PC-9 (cell line): ENCODE results near the gene FIG4. TPM values are rescaled to one million over a fixed set of nuclear protein-coding genes. Genes with fewer than 3 reads are reported as not detected.

ENCODE experiments used
- BruUV-seq: library from RNA; stranded (reverse); fragments of 400-500 nt; replicated peaks from 2 replicates; lab custom pipeline; 2021; lab: Mats Ljungman, UMichigan
- CTCF ChIA-PET: fragments of 300-600 bp; sonication (Branson Sonifier 250); formaldehyde crosslinking; loops from one replicate; lab custom pipeline; 2022; ENCODE audit warnings: antibody characterized with exemption; lab: Charles Lee
- POLR2A ChIA-PET: fragments of 300-600 bp; sonication (Branson Sonifier 250); formaldehyde crosslinking; loops from one replicate; lab custom pipeline; 2022; ENCODE audit warnings: antibody characterized with exemption; ENCODE audit not compliant: unreplicated experiment; lab: Charles Lee
- DNase-seq, 2 experiments: peaks; one replicate each; pipeline versions ENCODE4 v3.0.0 to v3.0.0-alpha.2; 2015 to 2022; ENCODE audit warnings: mixed read lengths in 1 of 2
- H2AFZ ChIP-seq: fragments of 200-600 bp; sonication (generic); 2 replicates; pipeline ENCODE4 v1.8.1; 2017; ENCODE audit warnings: antibody characterized with exemption
- H3F3A ChIP-seq: fragments of 200-600 bp; sonication (generic); 2 replicates; pipeline ENCODE4 v1.8.1; 2017; ENCODE audit warnings: antibody characterized with exemption, mild to moderate bottlenecking, low read depth; ENCODE audit not compliant: insufficient read depth
- H3K27ac ChIP-seq: fragments of 200-600 bp; sonication (generic); 2 replicates; pipeline ENCODE4 v1.6.1; 2016; ENCODE audit warnings: mixed run types
- H3K27me3 ChIP-seq: fragments of 200-600 bp; sonication (generic); 2 replicates; pipeline ENCODE4 v1.6.1; 2016; ENCODE audit warnings: low read depth, mixed run types; ENCODE audit not compliant: insufficient read depth
- H3K36me3 ChIP-seq: fragments of 200-600 bp; sonication (generic); 2 replicates; pipeline ENCODE4 v1.6.1; 2016; ENCODE audit warnings: low read depth, mixed run types
- H3K4me1 ChIP-seq: fragments of 200-600 bp; sonication (generic); replicated peaks from 2 replicates; pipeline ENCODE4 v1.6.1; 2016; ENCODE audit warnings: mixed run types; ENCODE audit not compliant: insufficient read depth
- H3K4me2 ChIP-seq: fragments of 200-600 bp; sonication (generic); 2 replicates; pipeline ENCODE4 v1.6.1; 2017; ENCODE audit warnings: mixed run types
- H3K4me3 ChIP-seq: fragments of 200-600 bp; sonication (generic); 2 replicates; pipeline ENCODE4 v1.6.1; 2016; ENCODE audit warnings: mixed run types
- H3K79me2 ChIP-seq: fragments of 200-600 bp; sonication (generic); 2 replicates; pipeline ENCODE4 v1.6.1; 2017; ENCODE audit warnings: low read depth, mixed run types
- H3K9me2 ChIP-seq: fragments of 200-600 bp; sonication (generic); 2 replicates; pipeline ENCODE4 v1.8.1; 2017; ENCODE audit warnings: mild to moderate bottlenecking; ENCODE audit not compliant: insufficient read depth
- H3K9me3 ChIP-seq: fragments of 200-600 bp; sonication (generic); 2 replicates; pipeline ENCODE4 v1.8.1; 2016; ENCODE audit warnings: low read depth; ENCODE audit not compliant: insufficient read depth
- H4K20me1 ChIP-seq: fragments of 200-600 bp; sonication (generic); 2 replicates; pipeline ENCODE4 v1.8.1; 2017; ENCODE audit not compliant: insufficient read depth
- EZH2 ChIP-seq: fragments of 200-600 bp; sonication (generic); IDR thresholded peaks from 2 replicates; pipeline ENCODE4 v1.8.0; 2017; ENCODE audit warnings: antibody characterized with exemption, low read depth
- intact Hi-C: fragments of 100-400 bp; cut with micrococcal nuclease; formaldehyde crosslinking; loops from one replicate; pipeline ENCODE4 v1.10.0; 2022; ENCODE audit not compliant: unreplicated experiment
- total RNA-seq: library from RNA; stranded (reverse); gene quantifications from 2 replicates; pipeline ENCODE4 v1.2.3, GENCODE V29; 2021
- TF ChIP-seq, protein P1 (sequence below): fragments of 200-600 bp; sonication (generic); conservative IDR thresholded peaks from 2 replicates; pipeline ENCODE4 v1.6.1; 2017; ENCODE audit warnings: mixed run types, antibody characterized with exemption, mild to moderate bottlenecking, moderate library complexity

The FIG4 gene
- total RNA-seq, 1 experiment from 2014 or later = 16.5 TPM

DNA sequence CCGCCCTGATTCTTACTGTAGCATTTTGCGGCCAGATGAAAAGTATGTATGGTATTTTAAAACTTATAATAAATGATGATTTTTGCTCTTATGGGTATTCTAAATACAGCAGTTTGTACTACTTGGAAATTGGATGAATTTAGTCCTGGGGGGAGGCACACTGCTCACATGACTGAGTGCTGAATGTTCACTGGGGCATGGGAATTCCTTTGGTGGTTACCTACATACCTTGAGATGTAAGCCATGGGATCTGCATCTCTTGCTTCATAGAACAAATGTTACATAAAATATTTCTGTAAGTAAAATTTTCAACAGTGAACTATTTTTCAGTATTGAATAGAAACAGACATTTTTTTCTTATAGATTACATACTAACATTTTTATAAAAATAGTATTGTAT lies 71.1 kb downstream of the FIG4 start:
- BruUV-seq = no TSS peak
- H3K36me3 ChIP-seq = no peaks in the 10 kb centered on the region

DNA sequence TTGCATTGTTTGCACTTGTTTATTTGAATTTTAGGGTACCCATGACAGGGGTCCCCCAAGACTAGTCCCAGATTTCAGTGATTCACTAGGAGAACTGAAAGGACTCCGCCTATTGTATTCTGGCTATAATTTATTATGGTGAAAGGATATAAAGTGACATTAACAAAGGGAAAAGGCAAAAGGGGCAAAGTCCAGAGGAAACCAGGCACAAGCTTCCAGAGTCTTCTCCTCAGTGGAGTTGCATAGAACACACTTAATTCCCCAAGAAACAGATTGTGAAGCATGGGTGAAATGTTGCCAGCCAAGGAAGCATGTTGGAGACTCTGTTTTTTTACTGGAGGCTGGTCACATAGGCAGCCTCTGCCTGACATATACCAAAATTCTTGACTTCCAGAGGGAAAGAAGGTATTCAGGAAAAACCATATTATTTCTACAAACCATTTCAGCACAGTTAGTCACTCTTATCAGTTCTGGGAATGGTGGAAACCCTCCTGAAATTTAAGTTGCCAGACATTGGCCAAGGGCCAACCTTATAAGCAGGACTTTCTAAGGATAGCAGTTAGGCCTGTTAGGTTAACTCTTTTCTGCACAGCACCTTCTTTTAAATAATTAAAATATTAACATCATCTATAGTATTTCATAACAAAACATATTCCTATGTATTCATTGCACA lies 71.8 kb downstream of the FIG4 start:
- Histone ChIP-seq H3F3A (peaks cover 19% of the 10 kb centered on the region; the same call in 1 of the 2 replicates), H3K9me3 (no peaks in the 10 kb centered on the region; the same call in 1 of the 2 replicates), H3K4me3 (no peak overlapping the region), H3K79me2 (no peaks in the 10 kb centered on the region), H3K36me3 (no peaks in the 10 kb centered on the region), H3K27ac (no peak overlapping the region), H3K4me1 (peaks cover 19% of the 10 kb centered on the region), H3K4me2 (no peak overlapping the region), H4K20me1 (no peaks in the 10 kb centered on the region), H2AFZ (no peak overlapping the region), H3K27me3 (no peaks in the 10 kb centered on the region), H3K9me2 (no peaks in the 10 kb centered on the region)
- intact Hi-C loops = no loop called here
- CTCF ChIA-PET = no interaction called here
- no peak for DNase-seq
- no TSS peak for BruUV-seq
- TF ChIP-seq, protein P1, sequence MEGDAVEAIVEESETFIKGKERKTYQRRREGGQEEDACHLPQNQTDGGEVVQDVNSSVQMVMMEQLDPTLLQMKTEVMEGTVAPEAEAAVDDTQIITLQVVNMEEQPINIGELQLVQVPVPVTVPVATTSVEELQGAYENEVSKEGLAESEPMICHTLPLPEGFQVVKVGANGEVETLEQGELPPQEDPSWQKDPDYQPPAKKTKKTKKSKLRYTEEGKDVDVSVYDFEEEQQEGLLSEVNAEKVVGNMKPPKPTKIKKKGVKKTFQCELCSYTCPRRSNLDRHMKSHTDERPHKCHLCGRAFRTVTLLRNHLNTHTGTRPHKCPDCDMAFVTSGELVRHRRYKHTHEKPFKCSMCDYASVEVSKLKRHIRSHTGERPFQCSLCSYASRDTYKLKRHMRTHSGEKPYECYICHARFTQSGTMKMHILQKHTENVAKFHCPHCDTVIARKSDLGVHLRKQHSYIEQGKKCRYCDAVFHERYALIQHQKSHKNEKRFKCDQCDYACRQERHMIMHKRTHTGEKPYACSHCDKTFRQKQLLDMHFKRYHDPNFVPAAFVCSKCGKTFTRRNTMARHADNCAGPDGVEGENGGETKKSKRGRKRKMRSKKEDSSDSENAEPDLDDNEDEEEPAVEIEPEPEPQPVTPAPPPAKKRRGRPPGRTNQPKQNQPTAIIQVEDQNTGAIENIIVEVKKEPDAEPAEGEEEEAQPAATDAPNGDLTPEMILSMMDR = no peak
- TF ChIP-seq EZH2 = no peak
- POLR2A ChIA-PET = no interaction called here

More for the DNA sequence above, 71.1 kb downstream of the FIG4 start:
- CTCF ChIA-PET = no interaction called here
- intact Hi-C loops = no loop called here
- POLR2A ChIA-PET = no interaction called here
- H3K9me2 ChIP-seq = no peaks in the 10 kb centered on the region
- H3K4me1 ChIP-seq = peaks cover 19% of the 10 kb centered on the region
- H3K79me2 ChIP-seq = no peaks in the 10 kb centered on the region
- no peaks in the 10 kb centered on the region for H3K27me3 ChIP-seq
- no peak for DNase-seq
- H3K4me2 ChIP-seq = no peak overlapping the region
- TF ChIP-seq, protein P1 = no peak
- no peak for TF ChIP-seq EZH2
- no peak overlapping the region for H3K27ac ChIP-seq
- no peaks in the 10 kb centered on the region for H4K20me1 ChIP-seq
- no peak overlapping the region for H3K4me3 ChIP-seq
- no peaks in the 10 kb centered on the region; the same call in 1 of the 2 replicates for H3K9me3 ChIP-seq
- H2AFZ ChIP-seq = no peak overlapping the region
- H3F3A ChIP-seq = peaks cover 19% of the 10 kb centered on the region; the same call in 1 of the 2 replicates

DNA sequence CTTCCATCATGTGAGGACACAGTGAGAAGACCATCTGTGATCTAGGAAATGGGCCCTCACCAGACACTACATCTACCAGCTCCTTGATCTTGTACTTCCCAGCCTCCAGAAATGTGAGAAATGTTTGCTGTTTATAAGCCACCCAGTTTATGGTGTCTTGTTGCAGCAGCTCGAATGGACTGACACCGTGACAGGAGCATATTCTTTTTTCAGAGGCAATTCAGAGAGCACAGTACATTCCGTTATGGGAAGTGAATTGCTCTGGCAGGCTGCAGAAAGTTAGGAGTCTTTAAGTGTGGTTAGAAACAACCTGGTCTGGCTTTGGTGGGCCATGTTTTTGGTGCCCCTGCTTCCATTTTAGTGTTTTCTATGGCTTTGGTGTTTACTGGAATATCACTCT lies 75.1 kb downstream of the FIG4 start:
- H3K27me3 ChIP-seq = no peaks in the 10 kb centered on the region
- no peaks in the 10 kb centered on the region for H4K20me1 ChIP-seq
- no peaks in the 10 kb centered on the region for H3K9me3 ChIP-seq
- no peaks in the 10 kb centered on the region for H3K36me3 ChIP-seq
- no TSS peak for BruUV-seq
- TF ChIP-seq, protein P1 = no peak
- no peak for TF ChIP-seq EZH2
- no peaks in the 10 kb centered on the region for H3K79me2 ChIP-seq
- no peaks in the 10 kb centered on the region for H3K9me2 ChIP-seq
- no peak overlapping the region for H3K4me3 ChIP-seq
- ChIA-PET POLR2A (no interaction called here), CTCF (no interaction called here)
- DNase-seq = no peak
- H3K4me2 ChIP-seq = no peak overlapping the region
- H2AFZ ChIP-seq = no peak overlapping the region
- no peak overlapping the region for H3K27ac ChIP-seq
- H3F3A ChIP-seq = no peaks in the 10 kb centered on the region
- intact Hi-C loops = no loop called here
- no peaks in the 10 kb centered on the region for H3K4me1 ChIP-seq
